Ishikawa (cell line): ENCODE data around the gene PSME2.

Experiments
- CEBPB ChIP-seq: IDR thresholded peaks from 2 replicates; pipeline ENCODE4 v1.6.1; 2012
- CREB1 ChIP-seq: IDR thresholded peaks from 2 replicates; pipeline ENCODE4 v1.6.1; 2012; ENCODE audit warnings: low read depth
- EGR1 ChIP-seq: IDR thresholded peaks from 2 replicates; pipeline ENCODE4 v1.6.1; 2012
- EP300 ChIP-seq: IDR thresholded peaks from 2 replicates; pipeline ENCODE4 v1.6.1; 2012; ENCODE audit warnings: borderline replicate concordance
- FOXM1 ChIP-seq: IDR thresholded peaks from 2 replicates; pipeline ENCODE4 v1.6.1; 2012; ENCODE audit warnings: low read depth, borderline replicate concordance
- MAX ChIP-seq: IDR thresholded peaks from 2 replicates; pipeline ENCODE4 v1.6.1; 2012
- NFIC ChIP-seq: IDR thresholded peaks from 2 replicates; pipeline ENCODE4 v1.6.1; 2012
- RAD21 ChIP-seq: IDR thresholded peaks from 2 replicates; pipeline ENCODE4 v1.6.1; 2012; ENCODE audit warnings: low read depth
- REST ChIP-seq: IDR thresholded peaks from 2 replicates; pipeline ENCODE4 v1.6.1; 2012; ENCODE audit warnings: low read depth, mild to moderate bottlenecking
- TAF1 ChIP-seq: IDR thresholded peaks from 2 replicates; pipeline ENCODE4 v1.6.1; 2012; ENCODE audit warnings: low read depth, mild to moderate bottlenecking
- TCF12 ChIP-seq: IDR thresholded peaks from 2 replicates; pipeline ENCODE4 v1.6.1; 2012; ENCODE audit warnings: low read depth
- TEAD4 ChIP-seq: IDR thresholded peaks from 2 replicates; pipeline ENCODE4 v1.6.1; 2012
- USF1 ChIP-seq: IDR thresholded peaks from 2 replicates; pipeline ENCODE4 v1.6.1; 2012
- YY1 ChIP-seq: IDR thresholded peaks from 2 replicates; pipeline ENCODE4 v1.6.1; 2012; ENCODE audit warnings: low read depth
- ZBTB7A ChIP-seq: IDR thresholded peaks from 2 replicates; pipeline ENCODE4 v1.6.1; 2012; ENCODE audit warnings: low read depth

Gene PSME2

GRCh38 chr14:24138396-24139271 lies 7.8 kb downstream of the PSME2 start:
- TF ChIP-seq TEAD4 (no peak), FOXM1 (no peak), USF1 (no peak), CEBPB (no peak), EGR1 (no peak), YY1 (no peak), TAF1 (no peak), CREB1 (no peak), REST (no peak), EP300 (no peak), ZBTB7A (no peak)

- TF ChIP-seq REST (no peak), MAX (no peak), CREB1 (no peak), CEBPB (no peak), TCF12 (no peak)
Observed at GRCh38 chr14:24137529-24138395, 8.6 kb downstream of the PSME2 start.

- TF ChIP-seq USF1 (no peak), EP300 (no peak), RAD21 (no peak), REST (no peak), CEBPB (no peak), EGR1 (no peak), TAF1 (no peak), FOXM1 (no peak), YY1 (no peak), NFIC (no peak), TCF12 (no peak), CREB1 (no peak), ZBTB7A (no peak), TEAD4 (no peak), MAX (no peak)
Observed at GRCh38 chr14:24136684-24137528, 9.5 kb downstream of the PSME2 start.
